Measurements from ENCODE around the gene NXPH2. TPM values are rescaled to one million over a fixed set of nuclear protein-coding genes. Genes with fewer than 3 reads are reported as not detected.

The NXPH2 gene
- total RNA-seq (2022; extraction: Qiagen RNA extraction; ENCODE audit: low read depth) = not detected in 5 replicates

GRCh38 chr2:138779781-138780445, at the start of gene NXPH2:
Gene NXPH2 (minus strand): TSS chr2:138780390. CDS start chr2:138780241, 149 bp downstream.

